HCT116 (cell line): ENCODE measurements around the gene KRT12. TPM values are rescaled to one million over a fixed set of nuclear protein-coding genes. Genes with fewer than 3 reads are reported as not detected.
A peak's percentile ranks its signal among the peaks of the same experiment; 100 is the strongest.

Experiments
- CBX3 ChIP-seq: IDR thresholded peaks from 2 replicates; pipeline ENCODE4 v1.6.1; 2012; ENCODE audit warnings: low read depth
- CEBPB ChIP-seq: IDR thresholded peaks from 2 replicates; pipeline ENCODE4 v1.6.1; 2012; ENCODE audit warnings: low read depth
- ELF1 ChIP-seq: IDR thresholded peaks from 2 replicates; pipeline ENCODE4 v1.6.1; 2012; ENCODE audit warnings: low read depth, borderline replicate concordance
- EZH2 ChIP-seq: fragments of 200-600 bp; sonication (generic); IDR thresholded peaks from 2 replicates; pipeline ENCODE4 v1.6.1; 2017; ENCODE audit warnings: antibody characterized with exemption, mixed run types
- FOSL1 ChIP-seq: IDR thresholded peaks from 2 replicates; pipeline ENCODE4 v1.6.1; 2012; ENCODE audit warnings: low read depth
- POLR2AphosphoS5 ChIP-seq: IDR thresholded peaks from 2 replicates; pipeline ENCODE4 v1.6.1; 2011; ENCODE audit warnings: mild to moderate bottlenecking, low read depth, low read length, moderate library complexity
- SIN3A ChIP-seq: IDR thresholded peaks from 2 replicates; pipeline ENCODE4 v1.6.1; 2012; ENCODE audit warnings: low read depth
- SP1 ChIP-seq: IDR thresholded peaks from 2 replicates; pipeline ENCODE4 v1.6.1; 2012; ENCODE audit warnings: low read depth
- ZFX ChIP-seq: fragments of 450-650 bp; IDR thresholded peaks from 2 replicates; pipeline ENCODE4 v1.6.1; 2017
- ZNF274 ChIP-seq: fragments of 200-500 bp; sonication (Bioruptor generic); IDR thresholded peaks from 2 replicates; pipeline ENCODE4 v1.6.1; 2014; ENCODE audit warnings: mild to moderate bottlenecking, low read depth, low read length, inconsistent platforms
- total RNA-seq: library from RNA; stranded (reverse); gene quantifications from one replicate; pipeline ENCODE4 v1.2.1, GENCODE V29; 2021; ENCODE audit not compliant: unreplicated experiment
- TF ChIP-seq, protein P1 (sequence below): IDR thresholded peaks from 2 replicates; pipeline ENCODE4 v1.6.1; 2012; ENCODE audit warnings: low read depth
- TF ChIP-seq, protein P2 (sequence below): IDR thresholded peaks from 2 replicates; pipeline ENCODE4 v1.6.1; 2011; ENCODE audit warnings: mild to moderate bottlenecking, low read length, moderate library complexity; ENCODE audit not compliant: insufficient replicate concordance; ENCODE audit errors: extremely low read depth

The KRT12 gene
- total RNA-seq, 1 experiment from 2014 or later = not detected

DNA sequence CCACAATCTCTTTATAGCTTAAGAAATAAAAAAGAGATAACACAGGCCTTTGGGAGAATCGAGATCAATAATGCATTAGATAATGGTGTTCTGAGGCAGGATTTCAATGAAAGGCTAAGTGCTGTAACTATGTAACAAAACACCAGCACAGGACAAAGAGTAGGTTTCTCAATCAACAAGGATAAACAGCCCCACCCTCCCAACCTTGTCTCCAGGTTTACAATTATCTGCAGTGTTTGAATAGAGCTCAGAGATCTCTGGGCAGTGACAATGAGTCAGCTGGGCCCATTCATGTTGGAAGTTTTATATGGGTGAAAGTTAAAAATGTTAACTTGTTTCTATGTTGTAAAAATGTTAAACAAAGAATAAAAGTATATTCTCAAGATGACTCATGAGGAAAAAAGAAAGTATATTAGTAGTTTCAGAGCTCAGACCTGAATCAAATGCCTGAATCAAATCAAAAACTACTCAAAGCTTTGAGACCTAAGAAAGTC lies 35.0 kb upstream of the KRT12 start (continued):
- TF ChIP-seq, protein P1, sequence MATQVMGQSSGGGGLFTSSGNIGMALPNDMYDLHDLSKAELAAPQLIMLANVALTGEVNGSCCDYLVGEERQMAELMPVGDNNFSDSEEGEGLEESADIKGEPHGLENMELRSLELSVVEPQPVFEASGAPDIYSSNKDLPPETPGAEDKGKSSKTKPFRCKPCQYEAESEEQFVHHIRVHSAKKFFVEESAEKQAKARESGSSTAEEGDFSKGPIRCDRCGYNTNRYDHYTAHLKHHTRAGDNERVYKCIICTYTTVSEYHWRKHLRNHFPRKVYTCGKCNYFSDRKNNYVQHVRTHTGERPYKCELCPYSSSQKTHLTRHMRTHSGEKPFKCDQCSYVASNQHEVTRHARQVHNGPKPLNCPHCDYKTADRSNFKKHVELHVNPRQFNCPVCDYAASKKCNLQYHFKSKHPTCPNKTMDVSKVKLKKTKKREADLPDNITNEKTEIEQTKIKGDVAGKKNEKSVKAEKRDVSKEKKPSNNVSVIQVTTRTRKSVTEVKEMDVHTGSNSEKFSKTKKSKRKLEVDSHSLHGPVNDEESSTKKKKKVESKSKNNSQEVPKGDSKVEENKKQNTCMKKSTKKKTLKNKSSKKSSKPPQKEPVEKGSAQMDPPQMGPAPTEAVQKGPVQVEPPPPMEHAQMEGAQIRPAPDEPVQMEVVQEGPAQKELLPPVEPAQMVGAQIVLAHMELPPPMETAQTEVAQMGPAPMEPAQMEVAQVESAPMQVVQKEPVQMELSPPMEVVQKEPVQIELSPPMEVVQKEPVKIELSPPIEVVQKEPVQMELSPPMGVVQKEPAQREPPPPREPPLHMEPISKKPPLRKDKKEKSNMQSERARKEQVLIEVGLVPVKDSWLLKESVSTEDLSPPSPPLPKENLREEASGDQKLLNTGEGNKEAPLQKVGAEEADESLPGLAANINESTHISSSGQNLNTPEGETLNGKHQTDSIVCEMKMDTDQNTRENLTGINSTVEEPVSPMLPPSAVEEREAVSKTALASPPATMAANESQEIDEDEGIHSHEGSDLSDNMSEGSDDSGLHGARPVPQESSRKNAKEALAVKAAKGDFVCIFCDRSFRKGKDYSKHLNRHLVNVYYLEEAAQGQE = no peak
- TF ChIP-seq ZFX = no peak
- peak; percentile 90 for TF ChIP-seq CEBPB
- TF ChIP-seq ZNF274 = no peak
- no peak for TF ChIP-seq ELF1
- no peak for TF ChIP-seq POLR2AphosphoS5
- TF ChIP-seq, protein P2, sequence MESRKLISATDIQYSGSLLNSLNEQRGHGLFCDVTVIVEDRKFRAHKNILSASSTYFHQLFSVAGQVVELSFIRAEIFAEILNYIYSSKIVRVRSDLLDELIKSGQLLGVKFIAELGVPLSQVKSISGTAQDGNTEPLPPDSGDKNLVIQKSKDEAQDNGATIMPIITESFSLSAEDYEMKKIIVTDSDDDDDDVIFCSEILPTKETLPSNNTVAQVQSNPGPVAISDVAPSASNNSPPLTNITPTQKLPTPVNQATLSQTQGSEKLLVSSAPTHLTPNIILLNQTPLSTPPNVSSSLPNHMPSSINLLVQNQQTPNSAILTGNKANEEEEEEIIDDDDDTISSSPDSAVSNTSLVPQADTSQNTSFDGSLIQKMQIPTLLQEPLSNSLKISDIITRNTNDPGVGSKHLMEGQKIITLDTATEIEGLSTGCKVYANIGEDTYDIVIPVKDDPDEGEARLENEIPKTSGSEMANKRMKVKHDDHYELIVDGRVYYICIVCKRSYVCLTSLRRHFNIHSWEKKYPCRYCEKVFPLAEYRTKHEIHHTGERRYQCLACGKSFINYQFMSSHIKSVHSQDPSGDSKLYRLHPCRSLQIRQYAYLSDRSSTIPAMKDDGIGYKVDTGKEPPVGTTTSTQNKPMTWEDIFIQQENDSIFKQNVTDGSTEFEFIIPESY = no peak
- TF ChIP-seq SP1 = peak; percentile 70
- no peak for TF ChIP-seq SIN3A
- peak; percentile 23; the same call in 1 of the 2 replicates for TF ChIP-seq CBX3
- TF ChIP-seq FOSL1 = peak; percentile 58
- TF ChIP-seq EZH2 = no peak
- TF ChIP-seq, all 23 proteins: peak for 7
